NCI-H345 treated with DMSO at 0.1 percent for 48 hours (cell line): Measurements from ENCODE around the gene PERM1.

Experiments
- DNase-seq: peaks from one replicate; lab custom pipeline; 2025; ENCODE audit not compliant: unreplicated experiment; lab: John Stamatoyannopoulos, UW

Gene PERM1

GRCh38 chr1:966135-966703 lies 15.7 kb downstream of the PERM1 start, which contains the start of gene PLEKHN1:
PLEKHN1 (plus strand) TSS chr1:966482; CDS start chr1:966532, 50 bp downstream.
- no peak for DNase-seq

DNA sequence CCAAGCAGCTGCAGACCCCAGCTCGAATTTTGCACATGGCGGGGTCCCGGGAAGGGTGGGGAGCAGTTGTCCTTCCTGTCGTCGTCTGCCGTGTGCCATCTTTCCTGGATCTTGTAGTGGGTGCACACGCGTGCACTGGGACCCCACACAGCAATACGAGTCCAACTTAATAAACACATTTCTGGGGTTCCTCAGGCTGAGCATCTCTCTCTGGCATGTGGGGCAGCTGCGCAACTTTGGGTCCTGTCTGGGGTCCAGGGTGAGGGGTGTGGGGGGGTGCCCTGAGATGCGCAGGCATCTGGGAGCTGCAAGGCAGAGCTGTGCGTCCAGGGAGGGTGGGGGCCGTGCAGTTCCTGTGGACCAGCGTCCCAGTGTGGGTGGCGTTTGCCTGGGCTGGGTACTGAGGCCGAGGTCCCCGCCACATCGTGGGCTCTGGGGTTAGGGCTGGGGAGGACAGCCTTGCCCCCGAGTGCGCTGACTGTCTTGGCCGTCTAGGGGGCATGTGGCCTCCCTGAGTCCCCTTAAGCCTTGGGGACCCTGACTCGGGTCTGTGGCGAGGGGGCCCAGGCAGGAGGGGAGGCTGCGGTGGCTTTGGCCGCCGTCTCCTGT lies 16.3 kb downstream of the PERM1 start:
- no peak for DNase-seq

DNA sequence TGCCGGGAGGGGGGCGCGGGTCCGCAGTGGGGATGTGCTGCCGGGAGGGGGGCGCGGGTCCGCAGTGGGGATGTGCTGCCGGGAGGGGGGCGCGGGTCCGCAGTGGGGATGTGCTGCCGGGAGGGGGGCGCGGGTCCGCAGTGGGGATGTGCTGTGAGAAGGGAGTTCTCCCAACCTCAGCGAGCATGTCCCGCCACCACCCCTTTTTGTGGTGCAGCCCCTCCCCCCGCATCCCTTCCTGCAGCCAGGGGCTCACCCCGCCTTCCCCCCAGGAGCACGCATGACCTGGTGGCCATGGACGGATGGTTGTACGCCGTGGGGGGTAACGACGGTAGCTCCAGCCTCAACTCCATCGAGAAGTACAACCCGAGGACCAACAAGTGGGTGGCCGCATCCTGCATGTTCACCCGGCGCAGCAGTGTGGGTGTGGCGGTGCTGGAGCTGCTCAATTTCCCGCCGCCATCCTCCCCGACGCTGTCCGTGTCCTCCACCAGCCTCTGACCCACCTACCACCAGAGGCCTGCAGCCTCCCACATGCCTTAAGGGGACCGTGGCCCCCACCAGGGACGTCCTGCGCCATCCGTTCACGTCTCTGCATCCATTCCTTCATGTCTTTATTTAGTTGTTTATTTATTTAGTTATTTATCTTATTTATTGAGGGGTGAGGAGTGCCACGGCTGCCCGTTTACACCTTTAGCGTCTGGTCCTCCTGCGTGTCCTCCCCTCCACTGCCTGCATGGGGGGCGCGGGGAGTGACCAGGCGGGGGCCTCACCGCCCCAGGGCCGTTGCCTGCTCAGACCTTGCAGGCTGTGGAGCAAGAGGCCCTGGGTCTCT lies 17.0 kb downstream of the PERM1 start:
- DNase-seq: no peak

GRCh38 chr1:963746-964525 lies 18.0 kb downstream of the PERM1 start:
- no peak for DNase-seq

DNA sequence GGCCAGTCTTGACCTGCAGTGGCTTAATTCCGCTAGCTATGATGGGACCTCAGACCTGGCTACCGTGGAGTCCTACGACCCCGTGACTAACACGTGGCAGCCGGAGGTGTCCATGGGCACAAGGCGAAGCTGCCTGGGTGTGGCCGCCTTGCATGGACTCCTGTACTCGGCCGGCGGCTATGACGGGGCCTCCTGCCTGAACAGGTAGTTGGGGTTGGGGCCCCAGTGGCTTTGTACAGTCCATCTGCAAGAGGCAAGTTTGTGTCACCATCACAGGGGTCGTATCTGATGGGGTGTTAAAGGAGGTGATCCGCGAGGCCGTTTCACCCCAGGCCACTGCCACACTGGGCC lies 18.6 kb downstream of the PERM1 start:
- no peak for DNase-seq

- DNase-seq: no peak
Observed at GRCh38 chr1:962381-963300, 19.3 kb downstream of the PERM1 start.

DNA sequence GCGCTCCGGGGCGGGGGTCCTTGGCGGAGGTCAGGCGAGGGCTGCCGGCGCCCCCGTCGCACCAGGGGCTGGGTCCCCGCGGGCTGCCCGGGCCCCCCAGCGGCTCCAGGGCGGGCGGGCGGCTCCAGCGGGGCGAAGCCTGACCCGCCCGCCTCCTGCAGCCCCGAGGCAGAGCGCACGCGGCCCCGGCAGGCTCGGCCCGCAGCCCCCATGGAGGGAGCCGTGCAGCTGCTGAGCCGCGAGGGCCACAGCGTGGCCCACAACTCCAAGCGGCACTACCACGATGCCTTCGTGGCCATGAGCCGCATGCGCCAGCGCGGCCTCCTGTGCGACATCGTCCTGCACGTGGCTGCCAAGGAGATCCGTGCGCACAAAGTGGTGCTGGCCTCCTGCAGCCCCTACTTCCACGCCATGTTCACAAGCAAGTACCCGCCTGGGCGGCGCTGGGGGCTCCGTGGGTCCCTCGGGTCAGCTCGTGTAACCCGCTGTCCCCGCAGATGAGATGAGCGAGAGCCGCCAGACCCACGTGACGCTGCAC lies 20.7 kb downstream of the PERM1 start:
- no peak for DNase-seq

- no peak for DNase-seq
Observed at GRCh38 chr1:960363-961131, 21.3 kb downstream of the PERM1 start, which contains the start of gene KLHL17. KLHL17 (plus strand) TSS chr1:960584; CDS start chr1:960694, 110 bp downstream.

DNA sequence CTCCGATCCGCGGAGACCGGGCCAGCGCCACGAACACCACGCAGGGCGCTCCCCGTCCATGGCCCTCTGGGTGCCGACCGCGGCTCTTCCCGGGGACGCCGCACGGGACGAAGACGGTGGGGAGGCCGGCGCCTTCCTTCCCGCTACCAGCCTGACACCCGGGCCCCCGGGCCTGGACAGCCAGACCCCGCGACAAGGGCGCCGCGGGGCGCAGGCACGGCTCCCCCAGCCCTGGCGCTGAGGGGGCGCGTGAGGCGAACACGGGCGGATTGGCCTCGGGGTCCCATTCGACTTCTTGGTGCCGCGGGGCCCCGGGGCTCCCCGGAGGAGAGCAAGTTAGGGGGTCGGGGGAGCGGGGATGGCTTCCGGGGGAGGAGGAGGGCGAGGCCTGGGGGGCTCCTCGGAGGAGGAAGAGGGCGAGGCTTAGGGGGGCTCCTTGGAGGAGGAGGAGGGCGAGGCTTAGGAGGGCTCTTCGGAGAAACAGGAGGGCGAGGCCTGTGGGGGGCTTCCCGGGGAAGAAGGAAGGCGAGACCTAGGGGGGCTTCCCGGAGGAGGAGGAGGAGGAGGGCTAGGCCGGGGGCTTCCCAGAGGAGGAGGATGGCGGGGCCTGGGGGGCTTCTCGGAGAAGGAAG lies 22.0 kb downstream of the PERM1 start:
- no peak for DNase-seq

GRCh38 chr1:958823-959730 lies 22.8 kb downstream of the PERM1 start, which contains the start of gene NOC2L:
NOC2L (minus strand) TSS chr1:959256; CDS start chr1:959240, 16 bp downstream.
- peak; percentile 70 for DNase-seq

- DNase-seq: no peak
Observed at GRCh38 chr1:956636-957035, 25.3 kb downstream of the PERM1 start.

- DNase-seq: no peak
Observed at GRCh38 chr1:955474-955873, 26.4 kb downstream of the PERM1 start.

DNA sequence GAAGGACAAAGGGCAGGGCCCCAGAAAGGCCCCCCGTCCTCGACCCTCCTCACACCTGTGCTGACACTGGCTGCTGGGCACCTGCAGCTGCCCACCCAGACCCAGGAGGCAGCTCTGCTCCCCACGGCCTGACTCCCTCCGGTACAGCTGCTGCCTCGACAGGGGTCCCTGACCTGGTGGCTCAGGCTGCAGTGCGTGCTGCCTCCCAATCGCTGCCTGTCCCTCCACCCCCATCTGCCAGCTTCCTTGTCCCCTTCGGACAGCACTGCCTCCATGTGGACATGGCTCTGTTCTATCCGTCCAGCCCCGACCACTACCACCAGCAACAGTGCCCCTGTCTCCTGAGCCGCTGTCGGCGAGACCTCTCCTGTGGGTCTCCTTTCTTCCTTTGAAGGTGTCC lies 27.0 kb downstream of the PERM1 start:
- no peak for DNase-seq

DNA sequence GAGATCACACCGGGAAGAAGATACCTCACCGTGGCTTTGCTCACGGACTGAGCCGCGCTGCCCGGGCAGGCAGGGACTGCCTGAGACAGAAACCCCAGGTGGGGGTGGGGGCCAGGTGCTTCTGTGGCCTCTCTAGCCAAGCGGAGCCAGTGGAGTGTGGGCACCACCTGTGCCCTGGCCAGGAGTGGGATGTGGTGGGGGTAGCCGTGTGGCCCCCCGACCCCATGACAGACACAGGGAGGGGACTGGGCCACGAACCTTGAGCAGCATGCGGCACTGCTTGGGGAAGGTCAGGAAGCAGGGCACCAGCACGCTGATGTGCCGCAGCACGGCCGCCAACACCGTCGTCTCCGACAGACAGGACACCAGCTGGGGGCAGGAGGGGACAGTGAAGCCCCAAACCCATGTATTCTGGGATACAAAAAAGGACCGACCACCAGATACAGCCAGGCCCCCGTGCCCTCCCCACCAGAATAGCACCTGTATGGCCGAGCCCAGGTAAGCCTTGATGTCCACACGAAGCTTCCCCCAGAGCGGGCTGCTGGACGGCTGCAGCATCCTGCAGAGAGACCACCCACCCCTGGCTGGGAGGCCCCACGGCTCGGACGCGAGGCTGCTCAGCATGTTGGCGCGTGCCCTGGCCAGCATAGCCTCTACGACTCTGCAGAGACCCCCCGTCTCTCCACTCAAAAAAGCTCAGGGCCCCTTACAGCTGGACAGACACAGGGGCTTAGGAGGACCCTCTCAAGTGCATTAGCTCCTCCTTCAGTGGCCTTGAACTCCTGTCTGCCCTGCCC lies 28.2 kb downstream of the PERM1 start:
- no peak for DNase-seq

DNA sequence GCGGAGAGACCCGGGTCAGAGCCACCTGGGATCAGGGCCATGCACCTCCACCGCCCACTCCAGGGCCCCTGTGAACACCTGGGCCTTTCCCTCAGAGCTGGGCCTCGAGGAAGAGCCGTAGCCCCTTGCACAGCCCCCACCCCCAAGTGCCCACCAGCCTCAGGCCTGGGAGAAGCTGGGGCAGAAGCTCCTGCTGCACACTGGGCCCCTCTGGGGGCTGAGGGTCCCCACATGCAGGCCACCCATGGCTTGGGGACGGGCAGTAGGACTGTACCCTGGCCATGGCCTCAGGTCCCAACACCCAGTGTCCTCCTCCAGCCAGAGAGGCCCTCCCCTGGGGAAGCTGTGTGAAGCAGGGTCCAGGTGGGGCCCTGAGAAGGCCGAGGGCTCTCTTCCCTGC lies 29.3 kb downstream of the PERM1 start:
- no peak for DNase-seq

DNA sequence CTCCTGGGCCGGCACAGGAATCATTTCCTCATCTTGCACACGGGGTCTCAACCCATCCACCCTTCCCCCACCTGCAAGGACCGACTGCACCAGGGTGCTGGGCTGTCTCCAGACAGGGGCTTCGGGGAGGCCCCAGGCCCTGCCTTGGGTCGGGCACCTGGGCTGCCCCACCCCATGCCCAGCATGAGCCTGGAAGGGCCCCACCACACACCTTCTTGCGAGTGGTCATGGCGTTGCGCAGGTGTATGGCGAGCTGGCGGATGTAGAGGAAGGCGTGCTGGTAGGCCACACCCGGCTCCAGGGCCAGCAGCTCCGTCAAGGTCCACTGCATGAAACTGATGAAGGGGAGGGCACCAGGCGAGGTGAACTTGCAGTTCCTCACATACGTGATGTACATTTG lies 29.7 kb downstream of the PERM1 start:
- no peak for DNase-seq

- DNase-seq: no peak
Observed at GRCh38 chr1:951364-951763, 30.5 kb downstream of the PERM1 start.
